Measurements from ENCODE around the gene RIMBP2.
"Not testable (repeated sequence)": the region's sequence is repeated elsewhere in the genome, so short reads cannot be mapped to it uniquely, and the experiment has no call there.

The RIMBP2 gene

DNA sequence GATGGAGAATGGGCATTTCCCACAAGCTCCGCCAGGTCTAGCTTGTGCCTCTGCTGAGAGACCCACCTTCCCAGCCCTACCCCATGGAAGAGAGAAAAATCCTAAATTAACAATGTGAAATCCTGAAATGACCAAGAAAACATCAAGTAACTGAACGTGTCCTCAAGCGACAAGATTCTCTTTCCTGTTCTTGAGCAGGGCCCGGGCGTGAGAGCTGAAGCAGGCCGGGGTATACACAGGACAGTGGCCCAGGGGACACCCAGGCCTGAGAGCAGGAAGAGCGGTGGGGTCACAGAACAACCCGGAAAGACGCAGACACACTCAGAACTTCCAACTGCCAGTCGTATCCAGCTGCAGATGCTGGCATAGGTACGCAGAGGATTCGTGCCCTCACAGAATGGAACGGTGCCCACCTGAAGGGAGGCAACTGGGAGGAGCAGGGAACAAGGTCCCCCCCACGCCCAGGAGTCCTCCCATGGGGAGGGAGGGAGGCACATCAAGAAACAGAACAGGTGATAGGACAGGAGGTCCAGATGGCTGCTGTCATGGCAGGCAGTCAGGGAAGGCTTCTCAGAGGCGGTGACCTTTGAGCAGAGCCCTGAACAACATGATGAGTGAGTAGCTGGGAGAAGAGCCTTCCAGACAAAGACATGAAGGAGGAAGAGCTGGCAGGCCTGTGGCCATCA lies 9.1 kb downstream of the RIMBP2 start:
- DNase-seq (ENCODE audit: low read depth) = no peak

DNA sequence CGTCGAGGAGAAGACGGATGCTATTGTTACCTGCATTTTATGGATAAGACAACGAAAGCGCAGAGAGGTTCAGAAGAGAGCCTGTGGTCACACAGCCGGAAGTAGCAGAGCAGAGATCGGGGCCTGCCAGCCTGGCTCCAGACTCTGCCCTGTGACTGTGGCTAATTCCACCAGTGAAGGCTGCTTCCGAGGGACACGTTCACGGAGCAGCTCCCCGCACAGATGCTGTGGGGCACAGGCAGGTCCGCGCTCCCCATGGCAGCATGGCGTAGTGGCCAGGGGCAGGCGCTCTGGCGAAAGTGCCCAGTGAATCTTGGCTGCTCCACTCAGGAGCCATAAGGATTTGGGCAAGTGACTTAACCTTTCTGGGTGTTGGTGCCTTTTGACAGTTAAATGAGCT lies 9.8 kb downstream of the RIMBP2 start:
- no peak for DNase-seq (ENCODE audit: low read depth)

DNA sequence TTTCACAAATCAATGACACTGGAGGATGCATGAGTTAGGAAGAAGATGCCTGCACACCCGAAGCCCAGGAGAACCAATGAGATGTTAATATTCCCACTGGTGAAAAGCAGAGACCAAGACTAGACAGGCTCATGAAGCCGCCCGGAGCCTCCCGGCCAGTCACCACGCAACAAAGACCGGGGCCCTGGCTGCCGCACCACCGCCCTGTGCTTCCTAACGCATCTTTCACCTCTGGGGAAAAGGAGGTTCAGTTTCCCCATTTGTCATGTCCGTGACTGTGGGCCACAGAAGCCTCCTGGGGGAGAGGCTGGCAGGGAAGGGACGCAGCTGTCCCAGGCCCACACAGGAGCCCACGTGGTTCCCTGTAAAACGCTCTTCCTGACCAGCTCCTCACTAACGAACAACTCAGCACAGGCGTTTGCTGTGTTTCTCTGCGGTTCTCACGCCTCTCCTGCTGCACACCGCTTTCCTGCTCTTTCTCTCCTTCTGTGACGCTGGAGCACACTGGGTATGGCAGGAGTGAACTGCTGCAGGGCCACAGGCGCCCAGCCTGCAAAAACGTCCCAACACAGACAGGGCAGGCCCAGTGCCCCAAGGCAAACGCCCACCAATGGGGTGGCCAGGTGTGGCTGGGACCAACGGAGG lies 10.8 kb downstream of the RIMBP2 start:
- no peak for DNase-seq (ENCODE audit: low read depth)

DNA sequence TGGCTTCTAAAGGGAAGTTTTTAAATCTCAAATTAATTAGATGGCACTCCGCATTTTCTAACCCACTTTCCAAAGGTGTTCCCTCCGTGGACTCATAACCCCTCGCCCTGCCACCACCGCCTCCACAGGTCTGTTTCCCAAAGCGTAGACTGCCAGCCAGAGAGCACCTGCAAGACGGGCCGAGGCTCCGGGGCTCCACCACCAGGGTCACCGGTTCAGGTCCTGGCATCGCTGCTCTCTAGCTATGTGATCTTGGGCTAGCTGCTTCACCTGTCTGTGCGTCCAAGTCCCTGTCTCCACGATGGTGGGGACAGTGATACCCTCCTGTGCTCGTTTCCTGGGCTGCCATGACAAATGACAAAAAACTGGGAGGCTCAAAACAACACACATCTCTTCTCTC lies 11.5 kb downstream of the RIMBP2 start:
- DNase-seq (ENCODE audit: low read depth) = no peak

DNA sequence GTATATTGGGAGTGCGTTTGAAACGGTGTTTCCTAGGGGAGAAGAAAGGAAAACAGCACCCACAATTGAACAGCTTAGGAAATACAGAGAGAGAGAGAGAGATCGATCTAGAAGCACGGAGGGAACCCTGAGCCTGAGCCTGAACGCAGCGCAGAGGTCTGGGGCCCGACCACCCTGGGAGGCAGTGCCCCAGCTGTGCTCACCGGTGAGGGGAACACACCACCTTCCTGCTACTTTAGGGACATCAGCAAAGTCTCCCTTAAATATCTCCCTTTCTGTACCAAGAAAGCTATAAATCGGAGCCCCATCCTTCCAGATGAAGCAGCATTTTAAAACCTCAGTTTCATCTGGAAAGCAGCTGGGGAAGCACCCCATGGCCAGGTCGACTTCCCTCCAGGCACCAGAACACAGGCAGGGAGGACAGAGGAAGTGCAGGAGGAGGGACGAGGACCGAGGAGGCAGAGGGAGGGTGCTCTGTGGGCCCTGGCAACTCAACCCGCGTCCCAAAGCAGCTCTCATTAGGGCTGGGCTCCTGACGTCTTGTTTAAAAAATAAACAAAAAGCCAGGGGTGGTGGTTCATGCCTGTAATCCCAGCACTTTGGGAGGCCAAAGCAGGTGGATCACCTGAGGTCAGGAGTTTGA lies 12.2 kb downstream of the RIMBP2 start:
- DNase-seq (ENCODE audit: low read depth) = no peak

DNA sequence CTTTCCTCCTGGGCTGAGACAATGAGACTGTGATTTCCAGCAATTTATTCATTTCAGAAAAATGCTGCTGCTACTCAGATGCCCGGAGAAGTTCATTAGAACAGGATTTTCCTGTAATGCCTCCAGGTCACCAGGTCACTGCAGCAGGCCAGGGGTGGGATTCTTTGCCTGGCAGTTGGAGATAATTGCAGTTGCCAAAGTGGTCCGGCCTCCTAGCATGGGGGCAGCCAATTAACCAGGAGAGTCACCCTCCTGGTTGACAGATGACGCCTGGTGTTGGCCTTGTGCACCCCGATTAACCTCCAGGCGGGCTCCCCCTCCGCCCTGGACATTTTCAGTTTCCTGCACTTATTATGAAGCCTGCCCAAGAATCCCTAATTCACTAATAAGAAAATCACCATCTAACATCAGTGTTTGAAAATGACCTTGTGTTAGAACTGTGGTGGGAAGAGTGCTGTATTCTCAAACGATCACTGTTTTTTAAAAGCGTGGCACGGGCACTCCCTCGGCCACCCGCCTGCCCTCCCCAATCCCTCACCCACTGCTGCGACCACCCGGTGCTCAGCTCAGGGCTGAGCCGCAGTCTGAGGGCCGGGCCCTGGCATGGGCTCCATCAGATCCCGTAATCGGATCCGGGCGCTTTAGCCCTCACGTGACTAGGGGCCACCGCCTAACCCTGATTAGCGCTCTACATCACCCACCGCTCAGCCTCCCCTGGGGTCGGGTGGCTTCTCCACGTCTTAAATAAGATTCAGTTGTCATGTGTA lies 12.9 kb downstream of the RIMBP2 start:
- DNase-seq (ENCODE audit: low read depth) = no peak

DNA sequence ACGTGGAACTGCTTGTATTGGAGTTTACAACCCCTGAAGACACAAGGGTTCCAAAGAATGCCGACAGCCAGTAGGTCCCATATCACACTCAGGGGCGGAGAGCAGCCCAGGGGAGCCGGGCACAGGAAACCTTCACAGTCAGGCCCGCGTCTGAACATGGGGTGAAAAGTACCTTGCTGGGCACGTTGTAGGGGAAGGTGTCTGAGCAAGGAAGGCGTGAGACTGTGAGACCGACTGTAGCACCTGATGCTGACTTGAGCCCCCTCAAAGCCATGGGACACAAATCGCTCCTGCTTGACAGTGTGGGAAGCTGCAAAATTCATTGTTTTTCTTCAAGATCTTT lies 14.7 kb downstream of the RIMBP2 start:
- no peak for DNase-seq (ENCODE audit: low read depth)

DNA sequence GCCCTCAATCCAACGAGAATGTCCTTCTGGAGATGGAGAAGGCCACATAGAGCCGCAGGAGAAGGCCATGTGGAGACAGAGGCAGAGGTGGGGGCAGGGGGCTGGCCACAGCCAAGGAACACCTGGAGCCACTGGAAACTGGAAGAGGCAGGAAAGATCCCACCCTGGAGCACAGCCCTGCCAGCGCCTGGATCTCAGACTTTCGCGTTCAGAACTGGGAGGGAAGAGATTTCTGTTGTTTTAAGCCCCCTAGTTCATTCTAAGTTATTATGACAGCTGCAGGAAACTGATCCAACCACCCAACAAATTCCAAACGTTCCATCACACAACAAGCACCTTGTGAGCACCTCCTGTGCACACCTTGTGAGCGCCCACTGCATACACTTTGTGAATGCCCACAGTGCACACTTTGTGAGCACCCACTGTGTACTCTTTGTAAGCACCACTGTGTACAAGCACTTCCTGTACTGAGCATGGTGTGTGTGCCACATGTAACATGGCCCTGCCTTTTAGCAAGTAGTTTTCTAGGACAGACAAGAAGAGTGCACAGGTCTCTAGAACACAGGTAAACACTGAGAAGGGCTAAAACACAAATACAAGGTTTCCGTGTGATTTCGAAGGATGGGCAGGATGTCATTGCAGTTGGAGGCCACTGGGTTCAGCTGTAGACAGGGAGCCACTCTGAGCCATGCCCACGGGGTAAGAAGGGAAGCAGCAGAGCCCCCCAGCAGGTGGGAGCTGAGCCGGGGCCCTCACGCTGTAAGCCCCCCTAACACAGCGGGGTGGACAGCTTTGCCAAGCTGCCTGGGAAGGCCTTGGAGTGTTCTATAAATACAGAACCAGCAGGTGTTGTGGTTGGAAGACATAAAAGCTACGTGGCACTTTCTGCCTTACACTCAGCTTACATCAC lies 15.4 kb downstream of the RIMBP2 start:
- DNase-seq (ENCODE audit: low read depth) = no peak

DNA sequence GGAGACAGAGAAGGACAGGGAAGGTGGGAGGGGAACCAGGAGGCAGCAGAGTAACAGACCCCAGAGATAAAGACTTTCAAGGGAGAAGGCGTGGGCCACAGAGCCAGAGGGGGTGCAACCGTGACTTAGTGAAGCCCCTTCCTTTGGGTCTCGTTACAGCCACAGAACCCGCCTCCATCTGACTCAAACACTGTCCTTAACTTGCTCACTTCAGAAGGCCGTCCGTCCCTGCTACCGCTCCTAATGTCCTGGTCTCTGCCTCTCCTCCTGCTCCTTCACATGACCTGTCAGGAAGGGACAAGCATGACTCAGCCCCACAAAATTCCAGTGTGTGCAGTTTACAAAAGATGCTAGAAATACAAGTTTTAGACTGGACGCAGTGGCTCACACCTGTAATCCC lies 18.0 kb downstream of the RIMBP2 start:
- no peak for DNase-seq (ENCODE audit: low read depth)

DNA sequence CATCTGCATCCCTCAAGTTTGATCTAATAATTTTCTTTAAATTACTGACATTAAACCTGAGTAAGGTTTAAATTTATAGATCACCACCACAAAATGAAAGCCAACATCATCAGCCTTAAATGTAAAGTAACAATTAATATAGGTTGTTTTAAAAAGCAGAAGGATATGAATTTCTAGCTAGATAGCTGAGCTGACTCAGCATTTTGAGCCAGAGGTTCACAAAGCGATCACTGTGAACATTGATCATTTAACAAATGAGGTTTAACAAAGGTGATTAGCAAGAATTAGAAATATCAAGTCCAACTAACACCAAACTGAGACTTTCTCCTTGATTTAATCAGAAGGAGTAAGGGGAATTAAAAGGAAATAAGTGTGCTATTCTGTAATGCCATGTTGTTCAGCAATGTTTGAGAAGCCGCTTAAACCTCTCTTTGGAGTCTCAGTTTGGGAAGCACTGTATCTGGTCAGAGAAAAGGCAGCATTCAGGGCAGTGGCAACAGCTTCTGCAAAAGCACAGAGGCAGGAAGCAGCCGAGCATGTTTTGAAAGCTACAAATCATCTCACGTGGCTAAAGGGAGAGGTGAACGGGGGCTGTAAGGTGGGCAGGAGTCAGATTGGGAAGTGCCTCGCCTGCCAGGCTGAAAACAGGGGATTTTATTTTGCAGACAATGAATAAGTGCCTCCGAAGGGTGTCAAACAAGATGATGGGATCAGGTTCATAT lies 19.6 kb downstream of the RIMBP2 start:
- DNase-seq (ENCODE audit: low read depth) = no peak

DNA sequence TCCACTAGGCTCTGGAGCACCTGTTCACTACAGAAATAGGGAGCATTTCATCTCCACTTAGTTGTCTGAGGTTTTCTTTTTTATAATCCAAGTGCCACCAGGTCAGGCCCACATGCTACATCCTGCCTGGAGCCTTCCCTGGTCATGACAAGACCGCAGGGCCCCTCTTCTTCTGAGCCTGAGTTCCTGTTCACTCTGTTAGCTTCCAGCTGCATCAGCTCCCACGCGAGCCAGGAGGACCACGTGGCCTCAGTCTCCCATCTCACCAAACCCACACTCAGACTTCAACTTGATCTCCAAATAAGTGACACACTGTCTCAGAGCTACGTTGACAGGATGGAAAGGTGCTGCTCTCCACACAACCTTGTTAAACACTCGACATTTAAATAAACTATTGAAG lies 21.0 kb downstream of the RIMBP2 start:
- DNase-seq (ENCODE audit: low read depth) = no peak

DNA sequence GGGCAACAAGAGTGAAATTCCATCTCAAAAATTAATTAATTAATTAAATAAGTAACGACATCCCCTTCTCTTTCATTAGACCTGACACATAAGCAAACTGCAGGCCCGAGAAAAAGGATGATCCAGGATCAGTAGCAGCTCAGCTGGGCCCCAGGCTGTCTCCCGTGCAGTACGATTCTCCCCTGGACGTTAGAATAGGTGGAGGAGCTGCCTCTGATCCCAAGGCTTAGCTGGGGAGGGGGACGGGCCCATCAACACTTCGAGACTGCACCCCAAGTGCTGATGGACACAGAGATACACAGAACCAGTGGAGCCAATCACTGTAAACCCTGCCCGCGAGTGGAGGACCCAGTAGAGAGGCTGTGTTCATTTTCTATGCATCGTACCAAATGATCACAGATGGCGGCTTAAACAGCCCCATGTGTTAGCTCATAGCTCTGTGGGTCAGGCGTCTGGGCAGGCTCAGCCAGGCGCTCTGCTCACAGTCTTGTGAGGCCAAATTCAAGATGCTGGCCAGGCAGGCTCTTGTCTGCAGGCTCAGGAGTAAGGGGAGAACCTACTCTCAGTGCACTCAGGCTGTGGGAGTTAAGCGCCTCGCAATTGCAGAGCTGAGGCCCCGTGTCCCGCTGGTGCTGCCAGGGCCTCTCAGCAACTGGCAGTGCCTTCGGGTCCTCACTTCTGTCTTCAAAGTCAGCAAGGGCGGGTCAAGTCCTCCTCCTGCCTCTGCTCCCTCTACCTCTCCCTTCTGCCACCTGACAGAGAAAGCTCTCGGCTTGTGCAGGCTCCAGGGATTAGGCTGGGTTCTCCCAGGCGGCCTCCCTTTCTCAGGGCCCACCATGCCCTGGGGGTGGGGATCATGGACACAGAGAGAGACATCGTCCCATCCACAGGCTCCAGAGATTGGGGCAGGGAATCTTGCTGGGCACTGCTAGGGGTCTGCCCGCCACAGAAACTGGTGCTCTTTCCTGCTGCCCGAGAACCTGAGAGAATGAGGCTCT lies 26.4 kb downstream of the RIMBP2 start:
- DNase-seq (ENCODE audit: low read depth) = no peak

DNA sequence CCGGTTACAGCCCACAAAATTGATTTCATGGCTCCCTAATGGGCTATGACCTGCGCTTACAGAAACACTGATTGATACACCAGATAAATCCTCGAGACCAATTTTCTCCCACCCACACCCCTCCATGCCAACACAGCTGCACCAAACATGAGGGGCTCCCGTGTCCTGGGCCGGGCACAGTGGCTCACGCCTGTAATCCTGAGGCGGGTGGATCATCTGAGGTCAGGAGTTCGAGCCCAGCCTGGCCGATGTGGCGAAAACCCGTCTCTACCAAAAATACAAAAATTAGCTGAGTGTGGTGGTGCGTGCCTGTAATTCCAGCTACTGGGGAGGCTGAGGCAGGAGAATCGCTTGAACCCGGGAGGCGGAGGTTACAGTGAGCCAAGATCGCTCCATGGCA lies 27.1 kb downstream of the RIMBP2 start:
- DNase-seq (ENCODE audit: low read depth) = not testable (repeated sequence)

DNA sequence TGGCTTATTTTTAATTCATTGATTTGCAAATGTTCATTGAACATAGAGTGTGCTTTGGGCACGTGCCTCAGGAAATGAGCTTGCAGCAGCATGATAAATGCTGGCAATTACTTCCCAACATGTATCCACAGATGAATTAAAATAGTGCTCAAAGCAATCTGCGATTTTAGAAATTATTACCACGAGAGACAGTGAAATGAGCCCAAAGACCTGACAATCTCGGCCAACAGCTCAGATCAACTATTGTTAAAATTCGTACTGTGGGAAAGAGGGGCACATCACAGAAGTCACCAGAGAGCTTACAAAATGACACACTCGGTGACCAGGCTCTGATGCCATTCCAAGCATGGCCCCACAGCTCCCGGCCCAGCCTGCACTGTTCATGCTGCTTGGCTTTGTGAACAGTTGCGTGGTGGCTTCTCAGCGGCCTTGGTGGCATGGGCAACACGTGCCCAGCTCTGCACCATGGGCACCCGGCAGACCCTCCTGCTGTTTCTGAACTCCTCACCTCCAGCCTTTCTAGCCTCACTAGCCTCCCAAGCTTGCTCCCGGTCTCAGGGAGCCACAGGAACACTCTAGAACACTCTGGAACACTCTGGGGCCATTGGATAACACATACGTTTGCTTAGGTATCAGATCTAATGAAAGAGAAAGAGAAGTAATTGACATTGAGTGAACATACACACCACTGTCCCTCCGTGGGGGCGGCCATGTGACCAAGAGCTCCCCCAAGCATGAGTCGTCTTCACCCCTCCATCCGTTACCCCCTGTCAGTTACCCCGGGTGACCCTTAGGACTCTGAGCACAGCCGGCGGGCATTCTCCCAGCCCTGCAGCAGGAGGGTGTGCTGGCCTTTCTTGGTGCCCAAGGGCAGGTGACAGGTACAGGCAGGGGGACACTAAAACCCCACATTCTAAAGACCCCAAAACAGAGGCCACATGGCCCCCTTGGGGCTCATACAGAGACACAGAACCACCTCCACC lies 28.0 kb downstream of the RIMBP2 start:
- DNase-seq (ENCODE audit: low read depth) = no peak

DNA sequence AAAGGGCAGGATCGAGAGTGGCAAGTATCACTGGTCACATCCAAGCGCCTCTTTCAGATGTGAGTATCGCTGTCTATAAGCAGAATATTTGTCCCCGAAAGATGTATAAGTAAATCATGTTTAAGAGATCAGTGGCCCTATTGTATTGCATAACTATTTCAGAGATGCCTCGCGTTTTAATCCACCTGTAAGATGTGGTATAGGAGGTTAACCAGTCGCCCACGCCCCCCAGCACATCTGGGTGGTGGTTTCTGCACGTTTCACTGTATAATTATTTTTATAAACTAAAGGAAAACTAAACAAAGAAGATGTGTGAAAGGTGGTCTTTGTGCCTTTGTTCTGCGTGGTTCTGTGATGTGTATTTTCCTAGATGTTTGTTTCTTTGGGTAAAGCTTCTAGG lies 28.9 kb downstream of the RIMBP2 start:
- DNase-seq (ENCODE audit: low read depth) = no peak

DNA sequence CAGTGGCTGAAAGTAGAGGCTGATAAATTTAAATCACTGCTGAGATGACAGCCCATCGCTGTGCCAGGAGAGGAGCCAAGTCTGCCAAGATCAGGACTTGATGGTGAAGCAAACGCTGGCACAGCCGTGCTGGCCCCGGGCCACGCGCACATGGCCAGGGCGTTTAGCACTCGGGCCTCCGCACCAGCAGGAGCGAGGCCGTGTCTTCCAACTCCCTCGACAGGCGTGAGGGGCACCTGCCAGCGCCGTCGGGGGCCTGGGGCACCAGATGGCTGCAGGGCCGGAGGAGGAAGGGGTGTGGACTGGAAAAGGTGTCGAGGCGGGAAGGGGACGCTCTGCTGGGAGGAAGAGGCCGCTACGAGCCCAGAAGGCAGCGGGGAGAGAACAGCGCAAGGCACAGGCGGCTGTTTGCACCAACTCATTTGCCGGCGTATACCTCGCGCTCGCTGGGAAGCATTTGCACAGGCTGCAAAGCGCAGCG lies 29.5 kb downstream of the RIMBP2 start:
- DNase-seq (ENCODE audit: low read depth) = no peak

DNA sequence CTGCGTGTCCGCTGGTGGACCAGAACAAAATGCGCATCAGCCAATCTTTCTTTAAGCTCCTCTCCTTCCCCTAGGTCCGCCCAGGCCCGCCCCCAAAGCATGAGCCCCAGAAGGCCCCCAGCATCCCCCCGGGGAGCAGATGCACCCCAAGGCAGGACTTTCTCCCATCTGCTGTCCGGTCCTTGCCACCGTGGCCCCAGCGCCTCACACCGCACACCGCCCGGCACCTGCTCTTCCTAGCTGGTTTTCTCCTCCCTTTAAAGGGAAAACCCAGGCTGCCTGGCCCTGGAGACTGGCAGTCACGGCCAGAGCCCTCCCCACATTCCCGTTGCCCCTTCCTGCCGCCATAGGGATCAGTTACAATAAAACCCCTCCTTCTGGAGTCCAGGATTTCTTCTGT lies 30.2 kb downstream of the RIMBP2 start:
- DNase-seq (ENCODE audit: low read depth) = no peak

DNA sequence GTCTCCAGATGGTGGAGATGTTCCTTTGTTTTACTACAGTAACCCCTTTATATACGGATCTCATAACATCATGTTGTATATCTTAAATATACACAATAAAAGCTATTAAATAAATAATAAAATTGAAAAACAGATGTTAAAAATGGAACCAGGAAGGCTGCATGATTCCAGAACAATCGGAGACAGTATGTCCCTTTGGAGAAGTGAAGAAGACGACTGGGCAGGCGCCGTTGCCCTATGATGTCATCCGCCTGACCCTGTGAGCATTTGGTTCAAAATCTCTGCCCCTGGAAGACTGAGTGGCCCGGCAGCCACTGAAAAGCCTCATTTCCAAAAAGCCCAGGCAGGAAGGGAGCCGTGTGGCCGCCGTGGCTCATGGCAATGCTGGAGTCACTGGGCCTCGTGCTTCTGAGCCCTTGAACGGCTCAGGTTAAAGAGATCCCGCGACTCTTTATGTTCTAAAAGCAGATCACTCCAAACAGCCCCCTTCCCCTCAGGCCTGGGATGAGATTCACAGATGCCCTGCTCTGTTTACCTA lies 30.8 kb downstream of the RIMBP2 start:
- DNase-seq (ENCODE audit: low read depth) = no peak
